DMS53 treated with DMSO at 0.1 percent for 48 hours (cell line): Measurements from ENCODE around the gene PPP1R3F.
A peak's percentile ranks its signal among the peaks of the same experiment; 100 is the strongest.
"Not testable (repeated sequence)": the region's sequence is repeated elsewhere in the genome, so short reads cannot be mapped to it uniquely, and the experiment has no call there.

Experiments used
- DNase-seq: peaks from one replicate; lab custom pipeline; 2025; ENCODE audit not compliant: unreplicated experiment; lab: John Stamatoyannopoulos, UW

PPP1R3F gene

DNA sequence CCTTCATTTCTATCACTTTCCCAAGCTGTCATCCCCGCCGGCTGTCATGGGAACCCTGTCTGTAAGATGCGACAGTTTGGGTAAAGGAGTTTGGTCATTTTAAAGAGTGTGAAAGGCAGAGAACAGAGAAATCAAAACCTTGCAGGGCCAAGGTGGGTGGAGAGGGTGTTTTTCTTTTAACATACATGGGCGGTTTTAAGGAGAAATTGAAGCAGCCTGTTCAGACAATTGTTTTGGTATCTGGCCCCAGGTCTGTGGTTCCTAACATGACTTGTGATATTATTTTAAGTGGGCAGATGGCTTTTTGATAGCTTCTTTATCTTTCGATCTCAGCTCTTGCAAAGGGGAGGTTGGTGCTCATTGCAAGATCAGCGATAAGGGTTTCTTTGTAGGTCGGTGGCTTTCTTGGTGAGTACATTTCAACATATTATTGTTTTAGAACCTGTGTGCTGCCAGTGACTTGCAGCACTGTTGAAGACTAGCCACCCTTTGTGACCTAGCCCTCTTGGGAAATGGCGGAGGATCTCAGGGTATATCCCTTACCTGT, 3.7 kb downstream of the PPP1R3F start:
- DNase-seq: no peak

DNA sequence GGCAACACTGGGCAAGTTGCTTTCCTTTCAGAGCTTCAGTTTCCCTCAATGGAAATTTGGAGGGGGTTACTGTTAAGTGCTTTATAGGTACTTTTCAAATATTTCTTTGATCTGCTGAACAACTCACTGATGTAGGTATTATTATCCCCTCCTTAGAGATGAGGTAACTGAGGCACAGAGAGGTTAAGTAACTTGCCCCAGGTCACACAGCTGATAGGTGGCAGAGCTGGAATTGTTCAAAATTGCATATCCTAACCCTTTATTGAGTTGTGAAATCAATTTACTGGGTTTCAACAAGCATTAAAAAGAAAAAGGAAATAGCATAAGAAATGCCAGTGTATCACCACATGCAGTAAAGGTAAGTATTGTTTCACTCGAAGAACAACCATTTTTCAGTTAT, 6.6 kb downstream of the PPP1R3F start:
- no peak for DNase-seq

DNA sequence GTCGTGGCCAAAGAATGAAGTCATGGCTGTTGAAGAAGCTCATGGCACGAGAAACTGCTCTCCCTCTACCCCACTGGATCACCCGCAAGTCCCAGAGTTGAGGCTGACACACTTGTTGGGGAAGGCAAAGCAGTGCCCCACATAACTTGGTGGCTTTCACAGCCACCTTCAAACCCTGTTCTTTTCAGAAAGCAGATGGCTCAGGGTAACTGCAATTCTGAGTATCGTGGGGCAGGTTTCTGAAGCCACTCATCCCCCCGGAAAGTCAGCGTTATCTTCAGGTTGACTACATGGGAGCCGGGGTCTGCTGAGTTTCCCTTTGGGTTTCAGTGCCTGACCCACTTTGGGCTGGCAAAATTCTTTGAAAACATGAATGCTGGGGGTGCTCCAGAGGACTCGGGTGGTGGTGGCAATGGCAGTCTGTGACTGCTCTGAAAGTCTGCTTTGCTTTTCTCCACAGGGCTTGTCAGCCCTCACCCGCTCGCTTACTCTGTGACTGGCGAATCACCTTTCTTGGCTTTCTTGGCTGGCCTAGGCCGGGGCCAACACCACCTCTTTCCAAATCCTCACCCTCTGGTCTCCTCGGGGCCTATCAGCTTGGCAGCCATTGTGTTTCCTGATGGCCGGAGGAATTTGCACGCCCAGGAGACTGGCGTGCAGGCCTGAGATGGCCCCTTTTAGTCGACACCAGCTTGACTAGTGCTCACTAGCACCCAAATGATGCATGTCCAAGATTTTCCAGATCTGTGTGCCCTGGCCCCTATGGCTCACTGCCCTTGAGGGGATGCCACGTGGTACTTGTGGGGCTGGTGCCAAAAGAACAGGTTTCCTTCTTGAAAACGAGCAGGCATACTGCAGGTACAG, 7.3 kb downstream of the PPP1R3F start:
- DNase-seq: no peak

DNA sequence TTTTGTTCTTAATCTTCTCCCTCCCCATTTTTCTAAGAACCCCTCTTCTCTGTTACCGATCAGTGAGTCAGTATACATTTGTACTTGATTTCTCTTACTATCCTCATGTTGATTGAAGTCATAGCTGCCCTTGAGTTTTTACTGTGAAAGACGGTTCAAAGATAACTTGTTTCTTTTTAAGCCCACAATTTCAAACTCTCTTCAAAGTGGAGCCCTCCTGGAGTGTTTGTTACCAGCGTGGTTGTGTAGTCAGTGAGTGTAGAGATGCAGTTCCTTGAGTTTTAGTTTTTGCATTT, 7.9 kb downstream of the PPP1R3F start:
- DNase-seq: no peak

DNA sequence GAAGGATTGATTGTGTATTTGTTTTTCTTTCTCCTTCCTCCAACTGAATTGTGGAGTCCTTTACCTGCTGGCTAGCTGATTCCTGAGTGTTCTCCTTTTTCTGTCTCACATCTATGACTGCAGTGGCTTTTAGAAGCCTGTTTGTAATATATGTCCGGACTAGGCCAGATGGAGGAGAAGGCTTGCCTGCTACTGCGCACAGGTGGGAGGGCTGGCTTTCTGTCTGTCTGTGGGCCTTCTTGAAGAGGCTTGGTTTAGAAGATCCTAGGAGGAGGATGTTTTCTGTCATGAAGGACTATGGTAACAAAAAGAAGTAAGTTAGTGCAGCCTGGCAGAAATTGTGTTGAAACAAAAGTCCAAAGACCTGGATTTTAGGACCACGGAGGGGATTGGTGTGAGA, 8.5 kb downstream of the PPP1R3F start:
- no peak for DNase-seq

DNA sequence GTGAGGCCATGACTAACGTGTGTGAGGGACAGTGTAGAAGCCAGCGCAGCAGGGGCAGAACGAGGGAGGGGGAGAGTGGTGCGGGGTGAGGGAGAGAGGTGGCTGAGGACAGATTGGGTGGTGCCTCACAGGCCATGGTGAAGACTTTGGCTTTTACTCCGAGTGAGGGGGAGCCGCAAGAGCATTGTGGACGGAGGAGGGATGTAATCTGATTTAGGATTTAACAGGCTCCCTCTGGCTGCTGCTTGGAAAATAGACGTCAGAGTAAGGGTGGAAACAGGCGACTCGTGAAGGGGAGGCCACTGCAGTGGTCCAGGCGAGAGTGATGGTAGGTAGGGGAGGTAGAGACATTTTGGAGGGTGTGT, 13.0 kb downstream of the PPP1R3F start:
- DNase-seq: no peak

DNA sequence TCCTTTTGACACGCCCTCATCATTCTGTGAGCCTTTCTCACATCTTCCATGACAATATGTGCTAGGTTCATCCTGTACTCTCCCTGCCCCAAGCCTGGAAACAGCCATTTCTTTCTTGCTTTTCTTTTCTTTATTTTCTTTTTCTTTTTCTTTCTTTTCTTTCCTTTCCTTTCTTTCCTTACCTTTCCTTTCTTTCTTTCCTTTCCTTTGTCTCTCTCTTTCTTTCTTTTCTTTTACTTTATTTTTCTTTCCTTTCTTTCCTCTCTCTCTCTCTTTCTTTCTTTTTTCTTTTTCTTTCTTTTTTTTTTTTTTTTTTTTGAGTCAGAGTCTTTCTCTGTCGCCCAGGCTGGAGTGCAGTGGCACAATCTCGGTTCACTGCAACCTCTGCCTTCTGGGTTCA, 14.6 kb downstream of the PPP1R3F start:
- no peak for DNase-seq

DNA sequence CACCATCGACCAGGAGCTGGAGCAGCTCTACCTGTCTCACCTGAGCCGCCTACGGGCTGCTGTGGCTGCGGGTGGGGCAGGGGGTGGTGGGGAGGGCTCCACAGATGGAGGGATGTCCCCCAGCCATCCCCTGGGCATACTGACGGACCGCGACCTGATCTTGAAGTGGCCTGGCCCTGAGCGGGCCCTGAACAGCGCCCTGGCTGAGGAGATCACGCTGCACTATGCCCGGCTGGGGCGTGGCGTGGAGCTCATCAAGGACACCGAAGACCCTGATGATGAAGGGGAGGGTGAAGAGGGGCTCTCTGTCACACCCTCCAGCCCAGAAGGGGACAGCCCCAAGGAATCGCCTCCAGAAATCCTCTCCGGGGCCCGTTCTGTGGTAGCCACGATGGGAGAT, 16.5 kb downstream of the PPP1R3F start:
- DNase-seq: no peak

DNA sequence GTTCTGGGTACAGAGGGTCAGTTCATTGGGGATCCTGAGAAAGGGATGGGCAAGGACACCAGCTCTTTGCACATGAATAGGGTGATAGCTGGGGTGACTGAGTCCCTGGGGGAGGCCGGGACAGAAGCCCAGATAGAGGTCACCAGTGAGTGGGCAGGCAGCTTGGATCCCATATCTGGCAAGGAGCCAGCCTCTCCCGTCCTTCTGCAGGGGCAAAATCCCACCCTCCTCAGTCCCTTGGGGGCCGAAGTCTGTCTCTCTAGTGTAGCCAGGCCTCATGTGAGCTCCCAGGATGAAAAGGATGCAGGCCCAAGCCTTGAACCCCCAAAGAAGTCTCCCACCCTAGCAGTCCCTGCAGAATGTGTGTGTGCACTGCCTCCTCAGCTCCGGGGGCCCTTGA, 17.0 kb downstream of the PPP1R3F start:
- DNase-seq: no peak

DNA sequence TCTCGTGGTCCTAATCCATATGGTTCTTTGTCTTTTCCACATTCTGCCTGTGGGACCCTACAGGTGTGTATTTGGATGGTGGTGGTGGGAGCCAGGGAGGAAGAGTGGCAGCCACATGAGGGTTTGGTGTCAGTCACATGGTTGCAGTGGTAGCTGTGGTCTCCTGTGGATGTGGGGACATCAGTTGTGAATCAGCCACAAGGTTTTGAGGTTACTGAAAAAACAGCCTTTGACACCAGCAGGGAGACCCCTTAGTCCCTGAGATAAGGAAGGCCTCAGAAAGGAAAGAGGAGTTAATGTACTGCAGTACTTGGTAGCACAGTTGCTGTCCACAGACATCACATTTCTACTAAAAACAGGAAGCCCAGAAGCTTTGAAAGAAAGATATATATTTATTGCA, 18.1 kb downstream of the PPP1R3F start:
- DNase-seq: no peak

DNA sequence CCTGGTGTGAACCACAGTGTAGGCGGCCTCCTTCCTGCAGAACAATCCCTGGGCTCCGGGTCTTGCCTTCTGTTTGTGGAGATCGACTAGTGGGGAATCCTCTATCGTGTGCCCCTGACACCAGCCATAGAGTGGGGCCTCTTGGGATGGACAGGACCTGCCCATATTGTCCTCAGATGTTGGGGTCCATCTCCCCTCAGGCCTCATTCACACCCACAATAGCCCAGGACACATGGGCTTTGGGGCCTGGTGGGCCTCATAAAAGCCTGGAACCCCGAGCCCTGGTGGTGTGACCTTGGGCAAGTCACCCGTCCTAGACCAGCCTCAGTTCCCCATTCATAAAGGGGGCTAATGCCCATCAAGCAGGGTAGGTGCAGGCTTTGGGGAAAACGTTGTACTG, 20.6 kb downstream of the PPP1R3F start:
- no peak for DNase-seq

DNA sequence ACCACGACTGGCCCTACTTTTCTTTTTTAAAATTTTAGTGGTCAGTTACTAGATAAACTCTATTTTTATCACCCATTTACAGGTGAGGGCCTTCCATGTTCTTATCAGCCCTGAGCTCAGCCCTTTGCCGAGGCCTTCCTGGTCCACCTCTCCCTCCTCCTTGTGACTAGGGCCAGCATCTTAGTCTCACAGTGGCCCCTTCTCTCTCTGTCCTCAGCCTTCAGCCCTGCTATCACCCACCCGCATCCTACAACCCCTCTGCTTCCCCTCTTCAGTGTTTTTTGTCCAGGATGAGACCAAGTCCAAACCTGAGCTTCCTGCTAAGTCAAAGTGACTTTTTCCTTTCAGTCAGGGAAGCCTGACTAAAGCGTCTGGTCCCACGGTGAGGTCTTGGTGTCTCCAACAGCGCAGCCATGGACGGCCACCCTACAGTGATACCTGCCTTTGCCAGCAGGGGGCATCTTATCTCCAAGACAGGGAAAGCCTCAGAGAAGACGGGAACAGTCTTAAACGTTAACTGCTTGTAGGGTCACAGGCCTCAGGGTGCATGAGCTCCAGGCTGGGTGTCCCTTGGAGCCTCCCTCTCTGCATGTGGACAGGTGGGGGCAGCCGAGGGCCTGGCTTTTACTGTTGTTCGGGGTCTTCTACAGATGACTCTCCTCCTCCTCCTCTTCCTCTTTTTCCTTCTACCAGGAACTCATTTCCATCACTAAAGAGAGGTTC, 22.2 kb downstream of the PPP1R3F start:
- DNase-seq: peak; percentile 35

DNA sequence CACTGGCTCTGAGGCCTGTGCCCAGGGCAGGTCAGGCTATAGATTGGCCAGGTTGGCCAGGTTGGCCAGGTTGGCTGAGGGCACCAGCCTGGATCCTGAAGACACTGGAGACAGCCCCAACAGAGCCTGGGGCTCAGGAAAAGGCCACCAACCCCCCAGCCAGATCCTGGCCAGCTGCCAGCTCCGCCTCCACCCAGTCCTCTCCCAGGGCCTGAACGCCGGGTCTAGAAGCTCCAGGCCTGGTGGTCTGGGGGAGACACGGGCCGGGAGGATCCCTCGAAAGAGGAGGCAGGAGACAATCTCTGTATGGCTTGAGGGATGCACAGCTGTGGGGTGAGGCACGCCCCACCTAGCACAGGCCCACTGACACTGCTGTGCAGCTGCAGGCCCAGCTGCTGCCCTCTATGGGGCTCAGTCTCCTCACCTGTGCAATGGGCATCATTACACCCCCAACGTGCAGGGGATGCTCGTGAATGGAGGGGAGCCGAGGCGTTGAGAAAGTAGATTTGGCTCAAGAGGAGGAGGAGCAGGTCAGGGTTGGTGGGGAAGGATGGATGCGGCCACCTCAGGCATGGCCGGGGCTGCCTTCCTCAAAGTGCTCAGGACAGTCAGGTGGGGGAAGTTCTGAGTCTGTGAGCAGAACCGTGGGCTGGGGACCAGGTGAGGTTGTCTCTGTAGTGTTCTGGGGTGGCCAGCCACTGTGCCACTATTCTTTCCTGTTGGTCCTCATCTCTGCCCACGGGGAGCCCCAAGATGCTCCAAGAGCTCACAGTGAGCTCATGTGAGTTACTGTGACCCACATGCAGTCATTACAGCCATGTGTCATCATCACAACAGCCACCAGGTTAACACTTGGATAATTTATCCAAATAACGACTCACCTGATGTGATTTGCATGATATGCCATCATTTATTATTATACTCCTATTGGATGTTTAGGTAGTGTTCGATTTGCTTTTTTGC, 23.1 kb downstream of the PPP1R3F start:
- no peak for DNase-seq

DNA sequence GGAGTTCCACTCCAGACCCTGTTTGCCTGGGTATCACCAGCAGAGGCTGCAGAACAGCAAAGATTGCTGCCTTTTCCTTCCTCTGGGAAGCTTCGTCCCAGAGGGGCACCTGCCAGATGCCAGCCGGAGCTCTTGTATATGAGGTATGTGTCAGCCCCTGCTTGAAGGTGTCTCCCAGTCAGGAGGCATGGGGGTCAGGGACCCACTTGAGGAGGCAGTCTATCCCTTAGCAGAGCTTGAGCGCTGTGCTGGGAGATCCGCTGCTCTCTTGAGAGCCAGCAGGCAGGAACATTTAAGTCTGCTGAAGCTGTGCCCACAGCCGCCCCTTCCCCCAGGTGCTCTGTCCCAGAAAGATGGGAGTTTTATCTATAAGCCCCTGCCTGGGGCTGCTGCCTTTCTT, 29.7 kb downstream of the PPP1R3F start:
- not testable (repeated sequence) for DNase-seq

DNA sequence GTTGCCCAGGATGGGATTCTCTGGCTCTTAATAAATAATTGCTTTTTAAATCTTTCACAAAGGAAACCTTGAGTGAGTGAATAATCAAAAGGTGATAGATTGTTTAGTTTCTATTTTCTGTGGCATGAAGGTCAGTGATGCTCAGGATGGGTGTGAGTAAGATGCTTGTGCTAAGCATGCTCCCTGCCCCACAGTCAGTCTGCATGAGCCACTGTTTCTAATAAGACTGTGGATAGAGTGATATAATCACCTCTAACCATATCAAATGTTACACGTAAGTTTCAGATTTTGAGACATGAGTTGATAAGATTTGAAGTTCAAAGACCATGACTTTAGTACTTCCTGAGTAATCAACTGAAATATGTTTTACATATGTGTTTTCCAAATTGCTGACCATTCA, 31.1 kb downstream of the PPP1R3F start:
- no peak for DNase-seq

DNA sequence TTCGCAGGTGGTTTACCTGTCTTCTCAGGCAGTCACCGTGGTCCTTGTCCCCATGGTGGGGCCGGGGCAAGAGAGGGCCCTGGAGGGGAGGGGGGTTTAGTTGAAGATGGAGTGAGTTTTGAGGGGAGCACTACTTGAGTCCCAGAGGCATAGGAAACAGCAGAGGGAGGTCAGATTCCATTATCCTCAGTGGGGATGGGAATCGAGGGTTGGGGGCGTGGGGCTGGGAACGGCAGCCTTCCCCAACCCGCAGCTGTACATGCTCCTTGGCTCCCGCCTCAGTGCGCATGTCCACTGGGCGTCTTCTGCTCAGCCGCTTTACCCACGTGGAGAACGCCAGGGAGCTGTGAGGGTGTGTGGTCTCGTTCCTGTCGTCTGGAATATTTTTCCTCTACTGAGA, 33.8 kb downstream of the PPP1R3F start, which contains the start of gene GAGE10:
Gene GAGE10 (plus strand): TSS at position 301 of the 400 bp plus-strand sequence. CDS start 1,214 bp downstream, outside the sequence.
- no peak for DNase-seq

DNA sequence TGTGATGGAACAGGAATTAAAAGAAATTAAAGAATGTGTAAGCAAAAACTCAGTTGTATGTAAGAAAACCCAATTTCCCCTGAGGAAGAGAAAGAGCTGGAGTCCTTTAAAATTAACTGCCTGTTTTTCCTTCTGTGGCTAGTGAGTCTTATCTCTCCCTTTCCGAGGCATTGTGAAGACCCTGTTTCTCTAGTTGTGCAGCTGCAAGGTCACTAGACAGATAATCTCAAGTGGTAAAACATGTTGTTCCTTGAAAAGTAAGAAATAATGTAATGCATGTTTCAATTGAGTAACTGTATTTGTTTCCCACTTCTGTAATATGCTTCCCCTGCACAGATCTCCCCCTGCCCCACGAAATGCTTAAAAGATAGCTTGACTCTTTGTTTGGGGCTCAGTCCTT, 38.2 kb downstream of the PPP1R3F start:
- not testable (repeated sequence) for DNase-seq

DNA sequence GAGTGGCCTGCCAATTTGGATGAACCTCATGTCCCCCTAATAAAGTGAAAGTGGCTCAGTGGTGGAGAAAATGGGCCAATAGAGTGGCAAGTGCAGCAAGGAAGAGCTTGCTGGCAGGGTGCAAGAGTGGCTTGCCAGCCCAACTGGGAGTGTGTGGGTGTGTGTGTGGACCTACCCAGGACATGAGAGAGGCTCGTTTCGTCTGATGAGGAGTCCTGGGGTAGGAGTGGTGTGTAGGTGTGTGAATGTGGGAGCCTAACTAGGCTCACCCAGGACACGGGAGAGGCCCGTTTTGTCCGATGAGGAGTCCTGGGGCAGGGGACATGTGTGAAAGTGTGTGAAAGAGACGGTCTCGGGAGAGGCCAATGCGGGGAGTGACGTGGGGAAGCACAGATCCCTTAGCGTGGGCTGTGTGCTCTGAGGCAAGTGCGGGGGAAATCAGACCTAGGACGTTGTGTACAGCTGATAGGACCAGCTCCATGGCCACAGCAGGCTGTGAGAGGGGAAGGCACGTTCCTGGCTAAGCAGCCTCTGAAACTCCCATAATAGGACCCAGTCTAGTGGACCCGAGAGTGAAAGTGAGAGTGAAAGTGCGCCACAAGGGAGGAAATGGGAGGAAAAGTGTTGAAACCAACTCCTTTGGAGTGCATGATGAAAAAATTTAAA, 39.1 kb downstream of the PPP1R3F start:
- no peak for DNase-seq

DNA sequence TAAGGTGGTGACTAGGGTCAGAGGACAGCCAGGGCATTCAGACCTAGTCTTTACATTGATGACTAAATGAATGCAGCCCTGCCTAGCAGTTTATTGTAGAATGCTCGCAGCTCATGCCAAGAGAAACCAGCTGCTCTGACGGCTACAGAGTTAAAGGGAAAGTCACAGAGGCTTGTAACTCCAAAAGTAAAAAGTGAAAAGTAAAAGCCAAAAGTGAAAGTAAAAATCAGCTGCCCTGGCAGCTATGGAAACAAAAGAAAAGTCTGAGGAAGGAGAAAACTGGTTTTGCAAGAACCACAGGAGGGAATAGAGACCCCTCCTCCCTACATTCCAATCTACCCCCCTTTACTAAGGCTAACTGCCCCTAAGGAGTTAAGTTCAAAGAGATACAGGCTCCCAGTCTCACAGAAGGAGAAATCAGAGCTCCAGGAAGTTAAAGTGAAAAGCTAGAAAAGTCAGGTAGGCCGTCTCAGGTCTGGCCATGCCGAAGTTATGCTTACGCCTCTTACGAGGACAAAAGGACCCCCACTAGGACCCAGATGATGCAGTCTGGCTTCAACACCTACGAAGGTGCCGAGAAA, 39.9 kb downstream of the PPP1R3F start:
- no peak for DNase-seq

DNA sequence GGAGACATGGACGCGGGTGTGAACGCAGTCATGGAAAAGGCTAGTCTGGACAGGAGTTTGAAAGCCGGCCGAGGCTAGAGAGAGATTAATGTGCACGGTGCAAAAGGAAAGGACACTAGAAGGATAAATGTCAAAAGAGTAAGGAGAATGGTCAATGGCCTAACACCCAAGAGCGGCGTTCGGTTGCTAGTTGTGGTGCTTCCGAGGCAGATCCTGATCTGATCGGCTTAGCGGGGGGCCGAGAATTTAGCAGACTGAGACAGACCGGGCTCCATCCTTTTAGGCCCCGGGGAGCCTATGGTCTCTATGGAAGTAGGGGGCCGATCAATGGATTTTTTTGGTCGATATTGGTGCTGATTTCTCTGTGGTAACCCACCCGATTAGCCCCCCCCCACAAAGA, 40.8 kb downstream of the PPP1R3F start:
- no peak for DNase-seq
